Activated CD4-positive, alpha-beta T cell treated with anti-CD3 and anti-CD28 coated beads, Interleukin-2, amount 10 ng/mL, durations not matched to agents 7 days and 5 days (primary cell): ENCODE results near the gene TAF8. TPM values are rescaled to one million over a fixed set of nuclear protein-coding genes. Genes with fewer than 3 reads are reported as not detected.
A peak's percentile ranks its signal among the peaks of the same experiment; 100 is the strongest.

Experiments
- CTCF ChIA-PET: fragments of 350-600 bp; sonication (Branson Sonifier 250); formaldehyde crosslinking; loops from one replicate; lab custom pipeline; 2021; ENCODE audit warnings: antibody characterized with exemption; lab: Charles Lee
- POLR2A ChIA-PET: fragments of 350-600 bp; sonication (Branson Sonifier 250); formaldehyde crosslinking; loops from one replicate; lab custom pipeline; 2021; ENCODE audit warnings: antibody characterized with exemption; lab: Charles Lee
- DNase-seq: peaks from one replicate; pipeline ENCODE4 v3.0.0-alpha.2; 2020
- H3K27ac Mint-ChIP-seq: one replicate; pipeline ENCODE4 v1.8.0; 2021; ENCODE audit warnings: mild to moderate bottlenecking, moderate library complexity, mixed read lengths
- H3K27me3 Mint-ChIP-seq: one replicate; pipeline ENCODE4 v1.8.0; 2021; ENCODE audit warnings: mixed read lengths
- H3K36me3 Mint-ChIP-seq: one replicate; pipeline ENCODE4 v1.8.0; 2021; ENCODE audit warnings: low read depth, mixed read lengths
- H3K4me1 Mint-ChIP-seq: one replicate; pipeline ENCODE4 v1.8.0; 2021; ENCODE audit warnings: mixed read lengths
- H3K4me3 Mint-ChIP-seq: one replicate; pipeline ENCODE4 v1.8.0; 2021; ENCODE audit warnings: mild to moderate bottlenecking, moderate library complexity, mixed read lengths
- H3K9me3 Mint-ChIP-seq: one replicate; pipeline ENCODE4 v1.8.0; 2021; ENCODE audit warnings: mixed read lengths
- total RNA-seq, 2 experiments: library from RNA; stranded (reverse); gene quantifications; one replicate each; pipeline ENCODE4 v1.2.3, GENCODE V29; 2021

TAF8 gene
- total RNA-seq, 2 experiments from 2014 or later: 53.2 to 60.2 TPM

- H3K4me1 Mint-ChIP-seq: no peaks in the 10 kb centered on the region
- peaks cover 30% of the 10 kb centered on the region for H3K36me3 Mint-ChIP-seq
- no peak overlapping the region for H3K4me3 Mint-ChIP-seq
- H3K9me3 Mint-ChIP-seq: no peaks in the 10 kb centered on the region
- DNase-seq: no peak
- no peaks in the 10 kb centered on the region for H3K27me3 Mint-ChIP-seq
- POLR2A ChIA-PET: no interaction called here
- CTCF ChIA-PET: interaction anchor here (0.5 to 2.7 kb wide), 4 partner anchors 15 to 178 kb away, joined by 3 to 6 read pairs (median 3); no protein-coding TSS in a partner anchor
- H3K27ac Mint-ChIP-seq: peak overlapping the region; percentile 32
Measured at GRCh38 chr6:42071881-42072583, 21.7 kb downstream of the TAF8 start.

- ChIA-PET CTCF (interaction anchor here (0.7 to 2.7 kb wide), 4 partner anchors 15 to 31 kb away, joined by 3 to 13 read pairs (median 4); no protein-coding TSS in a partner anchor), POLR2A (interaction anchor here (0.7 kb wide), 1 partner anchor 7 kb away, joined by 3 read pairs; no protein-coding TSS in a partner anchor)
- DNase-seq: no peak
- H3K27me3 Mint-ChIP-seq: no peaks in the 10 kb centered on the region
- peaks cover 38% of the 10 kb centered on the region for H3K36me3 Mint-ChIP-seq
- H3K9me3 Mint-ChIP-seq: no peaks in the 10 kb centered on the region
- no peaks in the 10 kb centered on the region for H3K4me1 Mint-ChIP-seq
- no peak overlapping the region for H3K4me3 Mint-ChIP-seq
- no peak overlapping the region for H3K27ac Mint-ChIP-seq
Measured at GRCh38 chr6:42073287-42073686, 23.0 kb downstream of the TAF8 start.

- no peaks in the 10 kb centered on the region for H3K4me1 Mint-ChIP-seq
- ChIA-PET CTCF (interaction anchor here (2.1 kb wide), 1 partner anchor 29 kb away, joined by 13 read pairs; no protein-coding TSS in a partner anchor), POLR2A (no interaction called here)
- H3K27ac Mint-ChIP-seq: no peak overlapping the region
- no peaks in the 10 kb centered on the region for H3K9me3 Mint-ChIP-seq
- no peaks in the 10 kb centered on the region for H3K27me3 Mint-ChIP-seq
- DNase-seq: peak; percentile 61
- no peak overlapping the region for H3K4me3 Mint-ChIP-seq
- H3K36me3 Mint-ChIP-seq: peaks cover 50% of the 10 kb centered on the region
Measured at GRCh38 chr6:42075159-42075838, 25.0 kb downstream of the TAF8 start.

GRCh38 chr6:42078386-42078785, 28.1 kb downstream of the TAF8 start:
- H3K4me1 Mint-ChIP-seq: no peaks in the 10 kb centered on the region
- ChIA-PET CTCF (interaction anchor here (1.1 to 1.9 kb wide), 5 partner anchors 10 to 251 kb away, joined by 3 to 4 read pairs (median 3); no protein-coding TSS in a partner anchor), POLR2A (interaction anchor here (0.8 kb wide), 1 partner anchor 10 kb away, joined by 5 read pairs; no protein-coding TSS in a partner anchor)
- DNase-seq: no peak
- no peak overlapping the region for H3K27ac Mint-ChIP-seq
- H3K9me3 Mint-ChIP-seq: no peaks in the 10 kb centered on the region
- peaks cover 40% of the 10 kb centered on the region for H3K36me3 Mint-ChIP-seq
- no peaks in the 10 kb centered on the region for H3K27me3 Mint-ChIP-seq
- H3K4me3 Mint-ChIP-seq: no peak overlapping the region

GRCh38 chr6:42079941-42080464, 29.7 kb downstream of the TAF8 start:
- Mint-ChIP-seq H3K9me3 (no peaks in the 10 kb centered on the region), H3K36me3 (peaks cover 32% of the 10 kb centered on the region), H3K27me3 (no peaks in the 10 kb centered on the region), H3K27ac (no peak overlapping the region), H3K4me3 (no peak overlapping the region), H3K4me1 (no peaks in the 10 kb centered on the region)
- DNase-seq: no peak
- ChIA-PET POLR2A (no interaction called here), CTCF (interaction anchor here (0.5 to 1.9 kb wide), 5 partner anchors 8 to 456 kb away, joined by 3 to 4 read pairs (median 3); no protein-coding TSS in a partner anchor)

GRCh38 chr6:42083530-42083929, 33.2 kb downstream of the TAF8 start:
- H3K27ac Mint-ChIP-seq: no peak overlapping the region
- no peak overlapping the region for H3K4me3 Mint-ChIP-seq
- H3K9me3 Mint-ChIP-seq: no peaks in the 10 kb centered on the region
- POLR2A ChIA-PET: no interaction called here
- DNase-seq: no peak
- H3K36me3 Mint-ChIP-seq: peaks cover 12% of the 10 kb centered on the region
- H3K27me3 Mint-ChIP-seq: no peaks in the 10 kb centered on the region
- no peaks in the 10 kb centered on the region for H3K4me1 Mint-ChIP-seq
- CTCF ChIA-PET: interaction anchor here (1.3 to 3.3 kb wide), 3 partner anchors 14 to 39 kb away, joined by 3 to 17 read pairs (median 3); no protein-coding TSS in a partner anchor

GRCh38 chr6:42084889-42085288, 34.6 kb downstream of the TAF8 start:
- no peak overlapping the region for H3K4me3 Mint-ChIP-seq
- no peak for DNase-seq
- peaks cover 4% of the 10 kb centered on the region for H3K36me3 Mint-ChIP-seq
- H3K9me3 Mint-ChIP-seq: no peaks in the 10 kb centered on the region
- H3K27ac Mint-ChIP-seq: no peak overlapping the region
- no peaks in the 10 kb centered on the region for H3K27me3 Mint-ChIP-seq
- ChIA-PET POLR2A (no interaction called here), CTCF (interaction anchor here (1.3 kb wide), 1 partner anchor 13 kb away, joined by 3 read pairs; no protein-coding TSS in a partner anchor)
- H3K4me1 Mint-ChIP-seq: no peaks in the 10 kb centered on the region

GRCh38 chr6:42086046-42087035, 36.0 kb downstream of the TAF8 start:
- CTCF ChIA-PET: interaction anchor here (0.6 to 10.6 kb wide), 6 partner anchors 9 to 477 kb away, joined by 3 to 62 read pairs (median 4); partner anchors contain the start of gene UBR2
- Mint-ChIP-seq H3K9me3 (no peaks in the 10 kb centered on the region), H3K4me3 (no peak overlapping the region), H3K27ac (no peak overlapping the region), H3K36me3 (no peaks in the 10 kb centered on the region), H3K4me1 (no peaks in the 10 kb centered on the region), H3K27me3 (no peaks in the 10 kb centered on the region)
- POLR2A ChIA-PET: no interaction called here
- no peak for DNase-seq

- no peak overlapping the region for H3K4me3 Mint-ChIP-seq
- H3K27me3 Mint-ChIP-seq: no peaks in the 10 kb centered on the region
- ChIA-PET POLR2A (no interaction called here), CTCF (interaction anchor here (0.6 to 10.6 kb wide), 4 partner anchors 9 to 154 kb away, joined by 3 to 62 read pairs (median 5); no protein-coding TSS in a partner anchor)
- no peaks in the 10 kb centered on the region for H3K9me3 Mint-ChIP-seq
- H3K27ac Mint-ChIP-seq: no peak overlapping the region
- DNase-seq: no peak
- H3K36me3 Mint-ChIP-seq: no peaks in the 10 kb centered on the region
- no peaks in the 10 kb centered on the region for H3K4me1 Mint-ChIP-seq
Measured at GRCh38 chr6:42088101-42088591, 37.8 kb downstream of the TAF8 start.

GRCh38 chr6:42090819-42091717, 40.7 kb downstream of the TAF8 start:
- ChIA-PET POLR2A (no interaction called here), CTCF (interaction anchor here (2.2 to 10.6 kb wide), 2 partner anchors 13 to 33 kb away, joined by 9 to 62 read pairs; no protein-coding TSS in a partner anchor)
- DNase-seq: no peak
- no peak overlapping the region for H3K4me3 Mint-ChIP-seq
- no peak overlapping the region for H3K27ac Mint-ChIP-seq
- H3K27me3 Mint-ChIP-seq: no peaks in the 10 kb centered on the region
- H3K4me1 Mint-ChIP-seq: no peaks in the 10 kb centered on the region
- no peaks in the 10 kb centered on the region for H3K36me3 Mint-ChIP-seq
- H3K9me3 Mint-ChIP-seq: no peaks in the 10 kb centered on the region

GRCh38 chr6:42091718-42092023, 41.3 kb downstream of the TAF8 start:
- H3K4me1 Mint-ChIP-seq: no peaks in the 10 kb centered on the region
- no peak overlapping the region for H3K27ac Mint-ChIP-seq
- no peak overlapping the region for H3K4me3 Mint-ChIP-seq
- no peaks in the 10 kb centered on the region for H3K36me3 Mint-ChIP-seq
- POLR2A ChIA-PET: no interaction called here
- no peaks in the 10 kb centered on the region for H3K27me3 Mint-ChIP-seq
- no peak for DNase-seq
- no peaks in the 10 kb centered on the region for H3K9me3 Mint-ChIP-seq
- CTCF ChIA-PET: interaction anchor here (0.6 to 10.6 kb wide), 3 partner anchors 12 to 204 kb away, joined by 3 to 62 read pairs (median 9); no protein-coding TSS in a partner anchor
